HG03565 (cell line): ENCODE data around the gene LGALS8.
A peak's percentile ranks its signal among the peaks of the same experiment; 100 is the strongest.
"Not testable (repeated sequence)": the region's sequence is repeated elsewhere in the genome, so short reads cannot be mapped to it uniquely, and the experiment has no call there.

Experiments used
- ATAC-seq: cut with Tn5 transposase; IDR thresholded peaks from one replicate; pipeline ENCODE4 v1.9.1; 2021; ENCODE audit warnings: mild to moderate bottlenecking, moderate library complexity; ENCODE audit not compliant: unreplicated experiment

Gene LGALS8

DNA sequence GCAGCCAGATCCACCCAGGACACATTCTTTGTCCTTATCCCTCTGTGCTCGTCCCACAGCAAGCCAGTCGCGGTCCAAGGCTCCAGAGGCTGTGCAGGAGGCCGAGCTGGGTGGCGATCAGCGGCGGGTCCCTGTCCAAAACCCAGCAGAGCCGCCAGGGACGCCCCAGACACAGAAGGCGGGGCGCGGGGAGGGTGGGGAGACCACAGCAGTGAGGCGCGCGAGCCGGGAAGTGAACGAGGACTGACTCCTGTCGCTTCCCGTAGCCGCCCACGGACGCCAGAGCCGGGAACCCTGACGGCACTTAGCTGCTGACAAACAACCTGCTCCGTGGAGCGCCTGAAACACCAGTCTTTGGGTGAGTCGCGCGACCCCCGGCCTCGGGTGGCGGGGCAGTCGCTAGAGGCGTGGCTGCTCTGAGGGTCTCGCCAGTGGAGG, at the start of gene LGALS8:
Gene LGALS8 (plus strand): TSS at position 279 of the 438 bp plus-strand sequence. CDS start 2,089 bp downstream, outside the sequence.
- peak; percentile 24 for ATAC-seq

DNA sequence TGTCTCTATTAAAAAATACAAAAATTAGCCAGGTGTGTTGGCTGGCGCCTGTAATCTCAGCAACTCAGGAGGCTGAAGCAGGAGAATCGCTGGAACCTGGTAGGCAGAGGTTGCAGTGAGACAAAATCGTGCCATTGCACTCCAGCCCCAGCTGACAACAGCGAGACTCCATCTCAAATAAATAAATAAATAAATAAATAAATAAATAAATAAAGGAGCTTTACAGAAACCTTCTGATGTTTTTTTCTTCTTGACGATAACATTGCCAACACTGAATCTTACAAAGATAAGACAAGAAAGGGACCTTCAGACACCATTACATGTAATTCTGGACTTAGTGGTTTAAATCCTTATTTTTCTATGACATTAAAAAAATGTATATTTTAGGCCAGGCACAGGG, 47.8 kb upstream of the LGALS8 start:
- no peak for ATAC-seq

DNA sequence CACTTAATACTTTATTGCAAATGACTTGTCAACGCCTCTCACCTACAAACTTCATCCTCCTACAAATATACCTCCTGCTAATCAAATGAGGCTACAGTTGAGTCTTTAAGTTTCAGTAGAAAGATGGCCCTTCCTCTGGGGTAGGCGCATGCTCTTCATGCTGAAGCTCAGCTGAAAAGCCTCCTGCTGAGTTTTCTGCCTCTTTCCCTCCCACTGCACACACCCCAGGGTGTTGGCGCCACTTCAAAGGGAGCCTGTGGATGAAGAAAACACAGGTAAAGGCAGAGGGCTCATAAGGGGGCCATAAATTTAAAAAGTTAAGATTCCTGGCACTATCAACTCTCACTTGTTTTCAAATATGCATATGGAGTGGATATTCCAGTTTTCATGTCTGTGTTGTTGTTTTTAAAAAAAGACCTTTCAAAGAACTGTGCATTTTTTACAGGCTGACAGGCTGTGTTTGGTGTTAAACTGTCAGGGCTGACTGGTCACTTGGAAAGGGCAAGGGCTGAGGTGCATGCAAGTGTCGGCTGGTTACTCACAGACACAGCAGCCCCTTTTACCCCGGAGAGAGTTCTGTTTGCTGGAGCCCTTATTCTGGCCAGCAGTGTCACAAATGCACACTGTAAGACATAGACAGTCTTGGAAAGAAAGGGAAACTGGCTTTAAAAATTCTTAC, 42.9 kb upstream of the LGALS8 start:
- no peak for ATAC-seq

DNA sequence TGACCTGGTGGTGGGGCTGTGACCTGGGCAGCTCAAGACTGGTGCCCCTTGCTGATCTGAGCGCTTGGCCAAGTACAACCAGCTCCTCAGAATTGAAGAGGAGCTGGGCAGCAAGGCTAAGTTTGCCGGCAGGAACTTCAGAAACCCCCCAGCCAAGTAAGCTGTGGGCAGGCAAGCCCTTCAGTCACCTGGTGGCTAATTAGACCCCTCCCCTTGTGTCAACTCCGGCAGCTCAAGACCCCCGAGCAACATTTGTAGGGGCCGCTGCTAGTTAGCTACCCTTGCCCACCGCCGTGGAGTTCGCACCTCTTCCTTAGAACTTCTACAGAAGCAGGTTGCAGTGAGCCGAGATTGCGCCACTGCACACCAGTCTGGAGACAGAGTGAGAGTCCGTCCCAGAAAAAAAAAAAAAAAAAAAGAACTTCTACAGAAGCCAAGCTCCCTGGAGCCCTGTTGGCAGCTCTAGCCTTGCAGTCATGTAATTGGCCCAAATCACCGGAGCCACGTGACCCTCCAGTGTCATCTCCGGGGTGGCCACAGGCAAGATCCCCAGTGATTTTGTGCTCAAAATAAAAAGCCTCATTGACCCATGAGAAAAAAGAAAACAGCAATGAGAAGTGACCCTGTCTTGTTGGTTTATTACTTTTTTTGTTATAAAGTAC, 39.3 kb upstream of the LGALS8 start:
- ATAC-seq = no peak

DNA sequence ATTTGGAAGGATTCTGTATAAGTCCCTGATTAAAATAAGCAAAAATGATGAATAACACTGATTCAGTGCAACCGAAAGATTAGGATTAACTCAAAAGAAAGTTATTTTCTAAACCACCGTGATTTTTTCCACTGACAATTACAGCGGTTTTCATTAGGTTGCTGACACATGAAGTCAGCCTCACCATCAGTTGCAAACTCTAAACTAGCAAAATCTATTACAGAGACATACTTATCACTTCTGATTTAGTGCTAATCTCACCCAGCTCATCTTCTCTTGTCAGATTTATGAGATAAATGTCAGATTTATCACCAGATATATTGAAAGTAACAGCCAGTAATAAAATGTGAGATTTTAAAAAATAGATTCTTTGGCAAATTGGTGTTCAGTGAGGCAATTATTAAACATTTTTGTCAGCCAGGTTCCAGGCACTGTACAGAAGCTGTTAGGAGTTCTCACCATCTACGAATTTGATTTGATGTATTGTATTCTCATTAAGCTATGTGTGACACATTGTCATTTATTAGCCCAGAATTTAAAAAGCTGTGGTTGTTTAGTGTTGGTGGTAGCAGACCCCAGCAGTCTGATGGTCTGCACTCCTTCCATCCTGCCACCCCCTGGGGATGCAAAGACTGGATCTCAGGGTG, 37.3 kb upstream of the LGALS8 start:
- no peak for ATAC-seq

DNA sequence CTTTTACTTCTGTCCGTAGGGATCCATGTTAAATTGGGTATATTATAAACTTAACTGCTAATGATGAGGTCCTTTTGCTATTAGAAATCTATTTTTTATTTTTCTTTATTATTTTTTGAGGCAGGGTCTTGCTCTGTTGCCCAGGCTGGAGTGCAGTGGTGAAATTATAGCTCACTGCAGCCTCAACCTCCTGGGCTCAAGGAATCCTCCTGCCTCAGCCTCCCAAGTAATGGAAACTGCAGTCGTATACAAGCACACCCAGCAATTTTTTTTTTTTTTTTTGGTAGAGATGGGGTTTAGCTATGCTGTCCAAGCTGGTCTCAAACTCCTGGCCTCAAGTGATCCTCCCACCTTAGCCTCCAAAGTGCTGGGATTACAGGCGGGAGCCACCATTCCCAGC, 34.6 kb upstream of the LGALS8 start:
- not testable (repeated sequence) for ATAC-seq

DNA sequence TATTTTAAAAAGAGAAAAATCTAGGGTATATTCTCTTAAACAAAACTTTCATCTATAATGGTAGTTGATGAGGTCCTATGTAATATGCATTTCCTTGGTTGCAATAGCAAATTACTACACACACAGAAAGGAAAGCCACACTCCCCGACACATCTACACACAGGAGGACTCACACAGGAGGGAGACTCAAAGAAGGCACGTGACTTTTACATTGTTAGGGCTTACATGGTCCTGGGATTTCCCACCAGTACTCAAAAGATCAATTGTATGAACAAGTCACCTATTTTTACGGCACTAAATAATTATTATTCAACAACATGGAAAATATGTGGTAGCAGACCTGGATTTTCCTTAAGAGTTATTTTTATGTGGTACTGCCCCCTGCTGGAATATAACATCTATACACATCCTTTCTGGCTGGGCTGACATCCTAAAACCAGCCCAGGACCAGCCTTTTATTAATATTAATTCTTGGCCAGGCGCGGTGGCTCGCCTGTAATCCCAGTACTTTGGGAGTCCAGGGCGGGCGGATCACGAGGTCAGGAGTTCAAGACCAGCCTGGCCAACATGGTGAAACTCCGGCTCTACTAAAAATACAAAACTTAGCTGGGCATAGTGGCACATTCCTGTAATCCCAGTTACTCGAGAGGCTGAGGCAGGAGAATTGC, 33.9 kb upstream of the LGALS8 start:
- ATAC-seq = no peak

DNA sequence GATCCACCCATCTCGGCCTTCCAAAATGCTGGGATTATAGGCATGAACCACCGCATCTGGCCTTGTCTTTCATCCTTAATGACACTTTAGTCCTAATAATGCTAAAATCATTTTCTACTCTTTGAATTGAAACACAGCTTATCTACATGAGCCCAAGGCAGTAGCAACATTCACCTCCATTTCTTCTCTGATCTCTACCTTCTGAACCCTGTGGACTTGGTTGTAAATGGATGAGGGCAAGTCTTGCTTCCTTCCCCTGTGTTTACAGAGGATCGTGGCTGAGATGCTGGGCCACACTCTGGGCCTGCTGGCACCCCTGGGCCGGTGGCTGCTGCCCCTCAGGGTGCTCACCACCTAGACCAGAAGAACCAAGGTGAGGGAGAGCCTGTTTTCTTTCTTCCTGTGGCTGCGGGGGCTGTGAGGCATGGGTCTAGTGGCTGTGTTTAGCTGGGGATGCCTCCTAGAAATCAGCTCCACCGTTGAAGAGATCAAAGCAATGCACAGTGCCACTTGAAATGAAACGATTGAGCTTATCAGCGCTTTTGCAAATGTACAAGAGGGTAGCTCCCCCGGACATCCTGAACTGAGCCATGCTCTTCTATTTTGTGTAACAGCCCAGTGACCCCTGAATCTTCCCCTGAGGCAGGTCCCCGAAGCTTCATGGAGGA, 32.2 kb upstream of the LGALS8 start:
- no peak for ATAC-seq

DNA sequence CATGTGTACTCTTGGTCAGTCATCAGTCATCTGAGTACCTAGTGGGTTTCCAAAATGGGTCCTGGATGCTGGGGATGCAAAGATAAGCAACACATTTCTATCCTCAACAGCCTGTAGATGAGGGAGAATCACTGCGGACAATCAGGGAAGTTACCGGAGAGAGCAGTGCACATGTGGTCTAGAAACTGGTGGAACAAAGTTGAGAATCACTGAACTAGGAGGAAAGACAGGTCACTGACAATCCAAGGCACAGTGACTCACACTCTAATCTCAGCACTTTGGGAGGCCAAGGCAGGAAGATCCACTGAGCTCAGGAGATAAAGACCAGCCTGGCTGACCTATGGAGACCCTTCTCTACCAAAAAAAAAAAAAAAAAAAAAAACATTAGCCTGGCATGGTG, 31.4 kb upstream of the LGALS8 start:
- no peak for ATAC-seq

DNA sequence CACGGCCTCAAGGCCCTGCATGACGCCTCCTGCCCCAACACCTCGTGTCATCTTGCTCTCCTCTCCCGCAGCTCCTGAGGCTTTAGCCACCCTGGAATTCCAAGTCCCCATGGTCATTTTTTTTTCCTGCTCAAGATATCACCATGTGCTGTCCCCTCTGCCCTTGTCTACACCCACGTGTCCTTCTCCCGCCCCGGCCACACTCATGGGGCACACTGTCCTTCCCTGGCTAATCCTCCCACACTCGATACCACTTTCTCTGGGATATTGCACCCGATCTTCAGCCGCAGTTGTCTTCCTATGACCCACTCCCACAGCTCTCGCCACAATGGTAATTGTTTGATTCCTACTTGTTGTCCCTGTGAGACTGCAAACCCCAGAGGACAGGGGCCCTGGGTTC, 29.7 kb upstream of the LGALS8 start:
- no peak for ATAC-seq

DNA sequence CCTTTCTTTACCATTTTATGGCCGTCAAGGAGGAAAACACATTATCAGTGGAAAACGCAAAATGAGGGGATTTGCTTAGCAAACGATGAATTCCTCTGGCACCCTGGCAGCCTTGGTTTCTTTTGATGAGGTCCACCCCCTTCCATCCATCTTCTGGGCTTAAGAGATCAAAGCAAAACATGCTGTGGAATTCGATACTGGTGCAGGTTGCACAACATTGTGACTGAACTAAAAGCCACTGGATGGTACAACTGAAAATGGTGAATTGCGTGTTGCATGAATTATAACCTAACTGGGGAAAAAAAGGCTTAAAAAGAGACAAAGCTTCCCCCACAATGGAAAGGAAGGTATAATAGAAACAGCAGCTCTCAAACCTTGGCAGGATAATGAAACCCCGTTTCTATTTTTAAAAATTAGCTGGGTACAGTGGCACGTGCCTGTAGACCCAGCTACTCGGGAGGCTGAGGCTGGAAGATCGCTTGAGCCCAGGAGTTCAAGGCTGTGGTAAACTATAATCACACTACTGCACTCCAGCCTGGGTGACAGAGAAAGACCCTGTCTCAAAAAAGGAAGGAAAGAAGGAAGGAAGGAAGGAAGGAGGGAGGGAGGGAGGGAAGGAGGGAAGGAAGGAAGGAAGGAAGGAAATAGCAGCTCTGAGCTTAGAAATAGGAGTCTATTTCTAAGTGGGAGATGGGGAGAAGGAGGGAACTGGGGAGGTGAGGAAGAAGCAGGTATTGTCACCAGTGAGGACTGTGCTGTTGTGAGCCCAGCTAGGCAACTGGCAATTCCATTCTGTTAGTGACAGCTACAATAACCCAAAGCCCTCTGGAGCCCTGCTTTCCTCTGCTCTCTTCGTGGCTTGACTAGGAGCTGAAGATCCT, 29.0 kb upstream of the LGALS8 start:
- ATAC-seq = no peak

DNA sequence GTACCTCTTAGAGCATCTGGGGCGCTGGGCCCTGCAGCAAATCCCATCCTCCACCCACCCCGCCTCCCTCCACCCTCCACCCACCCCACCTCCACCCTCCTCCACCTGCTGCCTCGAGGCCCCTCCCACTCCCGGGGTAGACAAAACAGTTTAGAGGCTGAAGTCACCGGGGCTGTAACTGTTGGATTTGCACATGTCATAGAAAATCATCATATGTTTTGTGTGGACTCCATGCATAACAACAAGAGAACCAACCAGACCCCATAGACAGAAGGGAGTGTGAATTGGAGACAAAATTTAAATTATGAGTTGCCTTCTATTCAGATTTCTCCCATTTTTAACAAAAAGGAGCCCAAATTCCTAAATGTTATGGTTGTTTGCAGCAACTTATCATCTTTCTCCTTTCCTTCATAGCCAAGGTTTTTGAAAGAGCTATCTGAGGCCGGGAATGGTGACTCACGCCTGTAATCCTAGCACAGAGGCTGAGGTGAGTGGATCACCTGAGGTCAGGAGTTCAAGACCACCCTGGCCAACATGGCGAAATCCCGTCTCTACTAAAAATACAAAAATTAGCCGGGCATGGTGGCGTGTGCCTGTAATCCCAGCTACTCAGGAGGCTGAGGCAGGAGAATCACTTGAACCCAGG, 28.2 kb upstream of the LGALS8 start:
- no peak for ATAC-seq

DNA sequence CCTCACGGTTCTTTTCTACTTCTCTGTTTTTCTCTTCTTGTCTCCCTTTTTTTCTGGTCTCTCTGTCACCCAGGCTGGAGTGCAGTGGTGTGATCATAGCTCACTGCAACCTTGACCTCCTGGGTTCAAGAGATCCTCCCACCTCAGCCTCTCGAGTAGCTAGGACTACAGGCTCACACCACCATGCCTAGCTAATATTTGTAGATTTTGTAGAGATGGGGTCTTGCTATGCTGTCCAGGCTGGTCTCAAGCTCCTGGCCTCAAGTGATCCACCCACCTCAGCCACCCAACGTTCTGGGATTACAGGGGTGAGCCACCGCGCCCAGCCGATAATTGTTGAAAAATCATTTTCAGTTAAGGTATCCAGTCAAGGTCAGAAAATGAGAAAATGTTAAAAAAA, 25.9 kb upstream of the LGALS8 start:
- no peak for ATAC-seq

DNA sequence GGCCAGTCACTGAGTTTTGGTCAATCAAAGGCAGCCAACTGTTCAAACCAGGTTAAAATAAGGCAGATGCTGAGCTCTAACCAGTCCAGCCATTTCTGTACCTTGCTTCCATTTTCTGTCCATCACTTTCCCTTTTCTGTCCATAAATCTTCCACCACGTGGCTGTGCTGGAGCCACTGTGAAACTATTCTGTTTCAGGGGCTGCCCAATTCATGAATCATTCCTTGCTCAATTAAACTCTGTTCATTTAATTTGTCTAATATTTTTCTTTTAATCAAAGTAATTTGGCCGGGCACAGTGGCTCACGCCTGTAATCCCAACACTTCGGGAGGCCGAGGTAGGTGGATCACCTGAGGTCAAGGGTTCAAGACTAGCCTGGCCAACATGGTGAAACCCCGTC, 22.7 kb upstream of the LGALS8 start:
- ATAC-seq = no peak

DNA sequence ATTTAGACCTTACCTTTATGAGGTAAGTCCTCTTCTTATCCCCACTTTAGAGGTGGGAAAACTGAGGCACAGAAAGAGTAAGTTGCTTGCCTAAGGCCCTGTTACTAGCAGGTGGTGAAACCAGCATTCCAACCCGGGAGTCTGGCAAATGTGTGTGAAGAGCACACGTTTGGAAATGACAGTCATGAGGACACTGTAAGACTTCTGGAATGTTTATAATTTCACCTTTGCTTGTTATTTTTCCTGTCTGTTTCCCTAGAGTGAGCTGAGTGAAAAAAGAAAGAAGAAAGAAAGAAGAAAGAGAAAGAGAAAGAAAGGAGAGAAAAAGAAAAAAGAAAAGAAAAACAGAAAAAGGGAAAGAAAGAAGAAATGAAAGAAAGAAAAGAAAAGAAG, 21.2 kb upstream of the LGALS8 start:
- ATAC-seq = no peak

DNA sequence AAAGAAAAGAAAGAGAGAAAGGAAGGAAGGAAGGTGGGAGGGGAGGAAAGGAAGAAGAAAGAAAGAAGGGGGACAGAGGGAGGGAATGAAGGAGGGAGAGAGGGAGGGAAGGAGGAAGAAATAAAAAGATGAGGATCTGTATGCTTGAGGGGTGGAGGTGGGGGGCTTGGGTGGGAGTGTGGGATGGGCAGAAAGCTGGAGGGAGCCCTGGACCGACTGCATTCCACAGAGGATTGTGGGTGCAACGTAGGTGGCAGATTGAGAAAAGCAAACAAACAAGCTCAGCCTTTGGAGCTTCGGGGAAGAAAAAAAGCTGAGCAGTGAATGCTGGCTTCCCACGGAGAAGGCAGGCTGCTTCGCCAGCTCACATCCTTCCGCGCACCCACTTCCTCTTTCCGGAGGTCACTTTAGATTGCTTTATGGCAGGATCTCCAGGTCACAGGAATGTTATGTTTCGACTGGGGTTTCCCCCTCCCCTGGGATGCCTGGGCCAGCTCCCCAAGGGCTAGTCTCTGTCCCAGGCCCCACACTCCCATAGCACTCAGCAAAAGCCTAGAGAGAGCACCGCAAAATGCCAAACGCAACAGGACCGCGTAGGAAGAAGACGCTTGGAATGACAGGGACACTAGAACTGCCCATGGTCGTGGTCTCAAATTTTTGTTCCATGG, 20.7 kb upstream of the LGALS8 start:
- no peak for ATAC-seq

DNA sequence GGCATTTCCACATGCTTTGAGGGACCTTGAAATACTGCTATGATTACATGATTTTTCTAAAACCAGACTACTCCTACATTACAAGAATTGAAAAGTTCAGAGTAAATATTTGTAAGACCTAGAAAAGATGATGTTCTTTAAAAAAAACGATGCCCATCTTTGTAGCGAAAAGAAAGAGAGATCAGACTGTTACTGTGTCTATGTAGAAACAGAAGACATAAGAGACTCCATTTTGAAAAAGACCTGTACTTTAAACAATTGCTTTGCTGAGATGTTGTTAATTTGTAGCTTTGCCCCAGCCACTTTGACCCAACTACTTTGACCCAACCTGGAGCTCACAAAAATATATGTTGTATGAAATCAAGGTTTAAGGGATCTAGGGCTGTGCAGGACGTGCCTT, 19.4 kb upstream of the LGALS8 start:
- not testable (repeated sequence) for ATAC-seq

DNA sequence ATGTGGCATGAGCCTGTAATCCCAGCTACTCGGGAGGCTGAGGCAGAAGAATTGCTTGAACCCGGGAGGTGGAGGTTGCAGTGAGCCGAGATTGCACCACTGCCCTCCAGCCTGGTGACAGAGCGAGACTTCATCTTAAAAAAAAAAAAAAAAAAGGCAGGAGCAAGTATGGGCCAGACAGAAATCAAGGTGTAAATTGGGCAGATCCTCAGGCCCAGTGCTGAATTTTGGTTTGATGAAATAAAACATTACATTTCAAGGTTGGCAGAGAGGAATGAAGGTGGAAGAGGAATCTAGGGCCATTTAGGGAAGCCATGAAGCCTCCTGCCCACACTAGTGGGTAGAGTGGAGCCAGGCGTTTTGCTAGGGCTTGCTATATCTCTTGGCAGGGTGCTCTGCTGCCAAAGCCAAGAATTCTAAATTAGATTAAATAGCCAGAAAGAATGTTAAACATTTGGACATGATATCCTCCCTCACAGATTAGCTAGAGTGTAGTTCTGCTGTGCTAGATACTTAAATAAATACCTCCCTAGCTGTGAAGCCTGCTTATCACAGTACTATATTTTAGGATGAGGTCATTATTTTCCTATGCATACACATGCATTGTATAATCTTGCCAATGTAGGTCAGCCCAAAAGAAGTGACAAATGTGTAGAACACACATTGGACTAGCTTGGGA, 16.6 kb upstream of the LGALS8 start:
- no peak for ATAC-seq
